Effector CD8-positive, alpha-beta T cell (primary cell): Measurements from ENCODE around the gene PTGDS.

ENCODE experiments used
- DNase-seq: peaks from one replicate; lab custom pipeline; 2025; lab: John Stamatoyannopoulos, UW

Gene PTGDS

GRCh38 chr9:137009938-137010732 lies 32.8 kb downstream of the PTGDS start:
- DNase-seq: no peak

GRCh38 chr9:137011156-137011555 lies 33.9 kb downstream of the PTGDS start:
- DNase-seq: no peak

GRCh38 chr9:137011907-137012675 lies 34.8 kb downstream of the PTGDS start:
- no peak for DNase-seq

DNA sequence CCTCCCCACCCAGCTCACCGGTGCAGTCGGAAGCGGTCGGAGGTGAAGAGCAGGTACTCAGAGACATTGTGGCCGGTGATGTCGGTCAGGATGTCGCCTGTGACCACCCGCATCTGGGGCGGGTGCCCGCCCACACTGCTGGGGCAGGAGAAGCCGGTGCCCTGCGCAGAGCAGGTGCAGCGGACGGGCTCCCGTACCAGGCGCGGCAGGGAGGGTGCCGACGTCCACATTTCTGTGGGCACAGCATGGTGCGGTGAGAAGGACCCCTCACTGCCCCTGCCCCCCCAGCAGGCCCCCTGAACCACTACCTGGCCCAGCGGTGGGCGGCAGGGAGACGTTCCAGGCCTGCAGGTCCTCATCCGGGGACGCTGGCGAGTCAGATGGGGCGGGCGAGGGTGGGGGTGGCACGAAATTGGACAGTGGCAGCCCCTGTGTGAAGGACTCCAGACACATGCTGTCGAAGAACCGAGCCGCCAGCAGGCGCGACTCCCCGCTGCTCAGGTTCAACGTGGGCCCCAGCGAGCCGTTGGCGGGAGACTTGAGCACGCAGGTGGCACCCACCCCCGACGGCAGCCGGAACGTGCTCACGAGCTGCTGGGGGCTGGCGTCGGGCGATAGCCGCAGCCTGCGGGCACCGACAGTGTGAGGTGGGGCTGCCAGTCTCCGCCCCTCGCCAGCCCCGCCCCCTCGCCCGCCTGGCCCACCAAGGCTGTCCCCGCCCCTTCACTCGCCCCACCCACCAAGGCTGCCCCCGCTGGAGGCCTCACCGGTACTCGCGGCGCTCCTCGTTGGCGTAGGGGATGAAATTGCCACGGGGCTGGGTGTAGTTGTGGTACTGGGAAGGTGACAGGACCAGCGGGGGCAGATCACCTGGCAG lies 35.6 kb downstream of the PTGDS start:
- DNase-seq: no peak

GRCh38 chr9:137013571-137013940 lies 36.3 kb downstream of the PTGDS start:
- DNase-seq: no peak

DNA sequence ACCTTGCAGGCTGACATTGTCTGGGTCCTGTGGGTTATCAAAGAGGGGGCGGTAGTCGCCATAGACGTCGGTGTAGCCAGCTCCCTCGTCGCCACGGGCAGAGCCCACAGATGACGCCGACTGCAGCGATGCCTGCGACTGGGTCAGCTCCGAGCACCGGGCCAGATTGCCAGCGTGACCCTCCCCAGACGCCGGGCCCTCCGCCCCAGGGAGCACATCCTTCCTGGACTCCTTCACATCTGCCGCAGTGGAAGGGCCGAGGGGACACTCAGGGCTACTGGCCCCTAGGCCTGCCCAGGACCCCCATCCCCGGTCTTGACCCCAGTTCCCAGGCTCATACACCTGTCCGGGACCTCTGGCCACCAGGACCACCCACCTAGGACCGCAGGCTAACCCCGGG lies 36.9 kb downstream of the PTGDS start:
- DNase-seq: no peak

DNA sequence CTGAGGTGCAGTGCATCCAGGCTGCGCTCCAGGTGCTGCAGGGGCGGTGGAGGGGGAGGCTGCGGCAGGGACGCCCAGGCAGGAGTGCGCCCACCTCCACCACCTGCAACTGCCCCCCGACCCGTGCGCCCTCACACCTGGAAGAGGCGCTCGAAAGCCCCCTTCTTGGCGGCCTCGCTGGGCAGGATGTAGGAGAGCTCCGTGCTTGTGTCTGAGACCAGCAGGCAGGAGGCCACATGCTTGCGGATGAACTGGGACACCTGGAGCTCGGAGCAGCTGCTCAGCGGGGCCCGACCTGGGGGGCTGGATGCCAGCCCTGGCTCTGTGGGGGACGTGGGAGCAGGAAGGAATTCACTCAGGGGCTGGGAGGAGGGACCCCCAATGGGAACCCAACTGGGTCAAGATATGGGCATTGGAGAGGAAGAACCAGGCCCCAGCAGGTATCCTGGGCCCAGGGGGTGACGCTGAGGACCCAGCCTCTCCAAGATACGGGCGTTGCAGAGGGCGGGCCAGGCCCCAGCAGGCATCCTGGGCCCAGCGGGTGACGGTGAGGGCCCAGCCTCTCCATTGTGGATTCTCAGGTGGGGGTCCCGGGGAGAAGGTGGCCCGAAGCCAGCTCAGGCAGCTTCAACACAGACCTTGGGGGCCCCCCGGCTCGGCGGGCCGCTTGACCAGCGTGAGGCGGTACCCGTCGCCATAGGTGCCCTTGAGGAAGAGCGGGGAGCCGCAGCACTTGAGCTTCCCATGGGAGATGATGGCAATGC lies 37.7 kb downstream of the PTGDS start:
- no peak for DNase-seq

- DNase-seq: no peak
Observed at GRCh38 chr9:137015540-137015930, 38.2 kb downstream of the PTGDS start.

DNA sequence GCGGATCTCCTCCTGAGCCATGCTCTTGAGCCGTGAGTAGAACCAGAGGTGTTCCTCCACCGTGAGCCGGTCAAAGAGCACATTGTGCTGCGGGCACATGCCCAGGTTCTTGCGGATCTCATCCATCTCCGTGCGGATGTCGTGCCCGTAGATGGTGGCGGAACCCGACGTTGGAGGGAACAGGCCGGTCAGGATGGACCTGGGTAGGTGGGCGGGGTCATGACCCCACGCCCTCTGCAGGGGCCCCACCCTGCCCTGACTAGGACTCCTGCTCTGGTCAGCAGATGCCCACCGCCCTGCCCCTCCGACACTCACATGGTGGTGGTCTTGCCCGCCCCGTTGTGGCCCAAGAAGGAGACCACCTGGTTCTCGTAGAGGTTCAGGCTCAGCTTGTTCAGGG lies 38.7 kb downstream of the PTGDS start:
- no peak for DNase-seq

GRCh38 chr9:137016436-137016835 lies 39.1 kb downstream of the PTGDS start:
- DNase-seq: no peak

GRCh38 chr9:137017071-137017470 lies 39.8 kb downstream of the PTGDS start:
- no peak for DNase-seq

DNA sequence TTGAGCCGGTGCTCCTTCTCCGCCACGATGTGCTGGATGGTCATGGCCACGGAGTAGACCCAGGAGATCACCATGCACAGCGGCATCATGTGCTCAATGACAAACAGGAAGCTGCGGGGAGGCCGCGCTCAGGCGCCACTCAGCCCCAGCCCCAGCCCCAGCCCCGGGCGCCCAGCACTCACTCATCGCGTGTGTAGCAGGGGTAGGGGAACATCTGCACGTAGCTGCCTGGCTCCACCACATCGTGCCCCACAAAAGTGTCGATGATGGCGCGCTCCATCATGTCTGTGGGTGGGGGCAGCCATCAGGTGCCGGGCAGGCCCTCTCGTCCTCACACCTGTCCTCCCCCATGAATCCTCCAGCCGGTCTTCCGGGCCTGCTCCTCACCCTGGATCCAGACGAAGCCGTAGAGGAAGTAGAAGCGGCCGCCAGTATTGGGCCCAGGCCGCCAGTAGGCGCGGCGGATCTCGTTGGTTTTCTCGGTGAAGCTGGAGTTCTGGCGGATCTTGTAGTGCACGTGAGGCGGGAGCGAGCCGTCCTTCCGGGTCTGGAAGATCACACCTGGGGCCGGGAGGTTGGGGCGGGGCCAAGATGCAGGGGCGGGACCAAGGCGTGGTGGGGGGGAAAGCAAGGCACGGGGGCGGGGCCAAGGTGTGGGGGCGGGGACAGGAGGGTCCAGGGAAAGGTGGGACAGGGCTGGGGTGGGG lies 40.6 kb downstream of the PTGDS start:
- no peak for DNase-seq

- DNase-seq: no peak
Observed at GRCh38 chr9:137018761-137019559, 41.7 kb downstream of the PTGDS start.

DNA sequence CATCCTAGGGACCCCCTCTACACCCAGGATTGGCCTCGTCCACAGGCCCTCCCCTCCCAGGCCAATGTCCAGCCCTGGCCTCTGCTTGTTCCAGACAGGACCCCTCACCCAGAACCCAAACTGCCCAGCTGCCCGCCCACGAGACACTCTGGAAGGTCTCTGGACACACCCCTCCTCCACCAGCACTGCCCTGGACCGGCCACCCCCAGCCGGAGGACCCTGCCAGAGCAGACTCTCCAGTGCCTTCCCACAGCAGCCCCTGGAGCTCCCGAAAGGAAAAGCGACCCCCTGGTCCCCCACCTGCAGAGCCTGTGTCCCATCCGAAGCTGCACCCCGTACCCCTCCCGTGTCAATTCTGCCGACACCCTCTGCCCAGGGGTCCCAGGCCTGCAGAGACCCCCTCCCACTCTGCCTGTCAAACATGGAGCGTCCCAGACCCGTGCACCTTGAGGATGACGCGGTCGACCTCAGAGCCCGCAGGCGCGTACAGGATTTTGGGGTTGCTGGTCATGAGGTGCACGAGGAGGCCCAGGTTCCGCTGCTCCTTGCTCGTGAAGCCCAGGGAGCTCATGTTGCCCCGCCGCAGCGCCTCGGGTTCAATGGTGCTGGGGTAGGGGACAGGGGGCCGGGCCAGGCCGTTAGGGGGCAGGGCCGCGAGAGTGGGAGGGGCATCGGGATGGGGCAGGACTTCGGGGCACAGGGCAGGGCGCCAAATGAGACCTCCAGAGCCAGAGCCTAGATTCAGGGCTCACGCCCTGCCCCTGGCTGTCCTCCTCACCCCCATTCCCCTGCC lies 42.8 kb downstream of the PTGDS start:
- no peak for DNase-seq

- DNase-seq: no peak
Observed at GRCh38 chr9:137020771-137021567, 43.7 kb downstream of the PTGDS start.

DNA sequence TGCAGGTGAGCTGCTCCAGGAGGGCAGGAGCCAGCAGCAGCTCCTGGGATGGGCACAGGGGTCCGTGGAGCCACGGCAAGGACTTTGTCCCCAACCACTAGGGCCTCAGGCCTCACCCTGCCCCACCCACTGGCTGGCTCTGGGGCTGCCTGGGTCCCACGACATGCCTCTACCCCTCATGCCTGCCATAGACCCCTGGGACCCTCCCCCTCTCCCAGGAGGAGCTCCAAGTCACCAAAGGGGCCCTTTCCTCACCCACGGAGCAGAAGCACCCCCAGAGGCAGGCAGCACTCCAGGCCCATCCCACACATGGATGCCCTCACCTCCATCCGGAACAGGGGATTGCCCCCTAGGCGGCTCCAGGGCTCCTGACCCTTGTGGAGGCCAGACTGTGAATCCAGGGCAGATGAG lies 44.3 kb downstream of the PTGDS start:
- no peak for DNase-seq

DNA sequence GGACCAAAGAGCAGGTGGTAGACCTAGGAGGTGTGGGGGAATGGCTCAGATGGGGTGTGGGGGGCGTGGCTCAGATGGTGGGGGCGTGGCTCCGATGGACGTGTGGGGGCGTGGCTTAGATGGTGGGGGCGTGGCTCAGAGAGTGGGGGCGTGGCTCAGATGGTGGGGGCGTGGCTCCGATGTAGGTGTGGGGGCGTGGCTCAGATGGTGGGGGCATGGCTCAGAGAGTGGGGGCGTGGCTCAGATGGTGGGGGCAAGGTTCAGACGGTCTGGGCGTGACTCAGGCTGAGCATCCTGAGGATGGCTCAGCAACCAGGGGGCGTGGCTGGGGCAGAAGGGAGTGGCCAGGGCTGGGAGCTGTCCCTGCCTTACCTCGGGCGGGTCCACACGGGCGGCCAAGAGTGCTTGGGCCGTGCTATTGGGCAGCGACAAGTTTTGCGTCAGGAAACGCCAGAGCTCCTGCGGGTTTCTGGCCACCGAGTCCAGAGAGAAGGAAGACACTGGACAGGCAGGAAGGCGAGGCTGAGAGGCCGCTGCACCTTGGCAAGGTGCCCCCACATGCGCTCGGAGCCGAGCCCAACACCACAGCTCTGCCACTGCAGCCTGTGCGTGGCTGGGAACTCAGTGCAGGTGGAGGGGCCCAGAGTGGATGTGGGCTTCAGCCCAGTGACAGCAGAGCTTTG lies 44.8 kb downstream of the PTGDS start:
- DNase-seq: peak; percentile 60

- DNase-seq: no peak
Observed at GRCh38 chr9:137022662-137023008, 45.3 kb downstream of the PTGDS start.
